Esophagus squamous epithelium (tissue), 4 donors: ENCODE measurements around the gene EML2.

Source experiments
- POLR2A ChIP-seq, 4 donors: fragments of 450-650 bp; IDR thresholded peaks; one replicate each; pipeline ENCODE4 v1.6.1; 2017; ENCODE audit warnings: antibody characterized with exemption in 4 of 4, mild to moderate bottlenecking in 4 of 4, moderate library complexity in 3 of 4
- TF ChIP-seq, protein P1 (sequence below), 6 experiments: fragments of 450-650 bp in 4 of 6; fragments of 200-600 bp in 2 of 6; sonication (generic) in 2 of 6; IDR thresholded peaks; one replicate each; pipeline ENCODE4 v1.5.1; 2016 to 2019; ENCODE audit warnings: antibody characterized with exemption in 6 of 6, mild to moderate bottlenecking in 4 of 6, moderate library complexity in 4 of 6

DNA sequence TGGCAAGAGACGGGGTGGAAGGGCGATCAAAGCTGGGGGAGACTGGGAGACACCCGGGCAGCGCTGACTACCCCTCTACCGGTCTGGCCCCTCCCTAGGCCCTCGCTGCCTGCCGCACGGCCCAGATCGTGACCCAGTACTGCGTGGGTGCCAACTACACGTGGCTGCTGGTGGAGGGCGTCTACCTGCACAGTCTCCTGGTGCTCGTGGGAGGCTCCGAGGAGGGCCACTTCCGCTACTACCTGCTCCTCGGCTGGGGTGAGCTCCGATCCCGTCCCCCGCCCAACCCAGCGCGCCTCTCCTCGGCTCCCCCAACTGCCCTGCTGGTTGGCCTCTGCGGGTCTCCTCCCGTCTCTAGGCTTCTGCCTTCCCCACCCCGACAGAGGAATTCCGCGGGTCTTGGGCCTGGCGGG, 37.7 kb upstream of the EML2 start:
- TF ChIP-seq POLR2A (IDR thresholded peaks at IDR 0.05), result no peak
- TF ChIP-seq, protein P1, sequence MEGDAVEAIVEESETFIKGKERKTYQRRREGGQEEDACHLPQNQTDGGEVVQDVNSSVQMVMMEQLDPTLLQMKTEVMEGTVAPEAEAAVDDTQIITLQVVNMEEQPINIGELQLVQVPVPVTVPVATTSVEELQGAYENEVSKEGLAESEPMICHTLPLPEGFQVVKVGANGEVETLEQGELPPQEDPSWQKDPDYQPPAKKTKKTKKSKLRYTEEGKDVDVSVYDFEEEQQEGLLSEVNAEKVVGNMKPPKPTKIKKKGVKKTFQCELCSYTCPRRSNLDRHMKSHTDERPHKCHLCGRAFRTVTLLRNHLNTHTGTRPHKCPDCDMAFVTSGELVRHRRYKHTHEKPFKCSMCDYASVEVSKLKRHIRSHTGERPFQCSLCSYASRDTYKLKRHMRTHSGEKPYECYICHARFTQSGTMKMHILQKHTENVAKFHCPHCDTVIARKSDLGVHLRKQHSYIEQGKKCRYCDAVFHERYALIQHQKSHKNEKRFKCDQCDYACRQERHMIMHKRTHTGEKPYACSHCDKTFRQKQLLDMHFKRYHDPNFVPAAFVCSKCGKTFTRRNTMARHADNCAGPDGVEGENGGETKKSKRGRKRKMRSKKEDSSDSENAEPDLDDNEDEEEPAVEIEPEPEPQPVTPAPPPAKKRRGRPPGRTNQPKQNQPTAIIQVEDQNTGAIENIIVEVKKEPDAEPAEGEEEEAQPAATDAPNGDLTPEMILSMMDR (IDR thresholded peaks at IDR 0.05), result no peak
